SK-N-SH (cell line): ENCODE data around the gene MYLIP. TPM values are rescaled to one million over a fixed set of nuclear protein-coding genes. Genes with fewer than 3 reads are reported as not detected.
A peak's percentile ranks its signal among the peaks of the same experiment; 100 is the strongest.

Experiments
- CTCF ChIA-PET: fragments of 300-600, 350-600 bp; formaldehyde crosslinking; extraction: SDS; loops from one replicate; lab custom pipeline; 2021; lab: Yijun Ruan, JAX
- POLR2A ChIA-PET: fragments of 350-600 bp; sonication (Branson Sonifier 250); formaldehyde crosslinking; extraction: SDS; loops from one replicate; lab custom pipeline; 2020; ENCODE audit warnings: antibody characterized with exemption, inconsistent platforms; lab: Yijun Ruan, JAX
- DNase-seq: peaks from one replicate; pipeline ENCODE4 v3.0.0; 2012
- H2AFZ ChIP-seq: fragments of 200-600 bp; sonication (generic); 2 replicates; pipeline ENCODE4 v1.8.1; 2016; ENCODE audit warnings: antibody characterized with exemption, mild to moderate bottlenecking, low read depth
- H3F3A ChIP-seq: fragments of 200-600 bp; sonication (generic); replicated peaks from 2 replicates; pipeline ENCODE3; 2016; ENCODE audit warnings: antibody characterized with exemption, mild to moderate bottlenecking; ENCODE audit not compliant: insufficient read depth
- H3K27ac ChIP-seq, 2 experiments: fragments of 200-500 bp in 1 of 2; fragments of 200-600 bp in 1 of 2; sonication (Bioruptor generic) in 1 of 2; sonication (generic), shearing (Covaris generic) in 1 of 2; 2 replicates each; pipeline versions ENCODE4 v1.5.1 to v1.6.1; 2014 to 2016; ENCODE audit warnings: low read depth in 2 of 2, inconsistent platforms in 1 of 2, low read length in 1 of 2, mild to moderate bottlenecking in 1 of 2, mixed read lengths in 1 of 2
- H3K27me3 ChIP-seq: fragments of 200-600 bp; sonication (generic), shearing (Covaris generic); 2 replicates; pipeline ENCODE4 v1.6.1; 2016; ENCODE audit warnings: mixed run types; ENCODE audit not compliant: insufficient read depth
- H3K36me3 ChIP-seq, 2 experiments: fragments of 200-500 bp in 1 of 2; fragments of 200-600 bp in 1 of 2; sonication (Bioruptor generic) in 1 of 2; sonication (generic) in 1 of 2; replicated peaks in 1 of 2; 2 replicates each; pipeline versions ENCODE3 to v1.5.1; 2014 to 2016; ENCODE audit warnings: low read length in 1 of 2, mild to moderate bottlenecking in 1 of 2; ENCODE audit not compliant: insufficient read depth in 2 of 2, control insufficient read depth in 1 of 2
- H3K4me1 ChIP-seq, 2 experiments: fragments of 200-500 bp in 1 of 2; fragments of 200-600 bp in 1 of 2; sonication (Bioruptor generic) in 1 of 2; sonication (generic), shearing (Covaris generic) in 1 of 2; 2 replicates each; pipeline versions ENCODE4 v1.5.1 to v1.6.1; 2014 to 2016; ENCODE audit warnings: low read depth in 1 of 2, low read length in 1 of 2, mixed run types in 1 of 2; ENCODE audit not compliant: insufficient read depth in 2 of 2, control insufficient read depth in 1 of 2
- H3K4me2 ChIP-seq: fragments of 200-600 bp; sonication (generic), shearing (Covaris generic); 2 replicates; pipeline ENCODE4 v1.6.1; 2017; ENCODE audit warnings: mixed run types
- H3K4me3 ChIP-seq, 2 experiments: fragments of 200-500 bp in 1 of 2; fragments of 200-600 bp in 1 of 2; sonication (Bioruptor generic) in 1 of 2; sonication (generic), shearing (Covaris generic) in 1 of 2; 2 replicates each; pipeline versions ENCODE4 v1.5.1 to v1.8.1; 2014 to 2016; ENCODE audit warnings: low read depth in 2 of 2, inconsistent platforms in 1 of 2, low read length in 1 of 2, mild to moderate bottlenecking in 1 of 2, mixed read lengths in 1 of 2, moderate library complexity in 1 of 2
- H3K79me2 ChIP-seq: fragments of 200-600 bp; sonication (generic); 2 replicates; pipeline ENCODE4 v1.8.1; 2017; ENCODE audit warnings: mild to moderate bottlenecking; ENCODE audit not compliant: insufficient read depth
- H3K9ac ChIP-seq: fragments of 200-600 bp; sonication (generic); 2 replicates; pipeline ENCODE4 v1.6.1; 2017; ENCODE audit warnings: mixed run types
- H3K9me2 ChIP-seq: fragments of 200-600 bp; sonication (generic); 2 replicates; pipeline ENCODE4 v1.6.1; 2017; ENCODE audit warnings: mixed run types
- H3K9me3 ChIP-seq: fragments of 200-600 bp; sonication (generic); 2 replicates; pipeline ENCODE4 v1.6.1; 2017; ENCODE audit warnings: mixed run types, mild to moderate bottlenecking, moderate library complexity
- H4K20me1 ChIP-seq: fragments of 200-600 bp; sonication (generic); 2 replicates; pipeline ENCODE4 v1.6.1; 2017; ENCODE audit warnings: mild to moderate bottlenecking, mixed run types; ENCODE audit not compliant: insufficient read depth
- EP300 ChIP-seq, 2 experiments: IDR thresholded peaks; 2 replicates each; pipeline versions ENCODE4 v1.4.0 to v1.6.1; 2012; ENCODE audit warnings: borderline replicate concordance in 1 of 2, low read depth in 1 of 2, low read length in 1 of 2
- EZH2phosphoT487 ChIP-seq: fragments of 200-600 bp; sonication (generic); IDR thresholded peaks from 2 replicates; pipeline ENCODE4 v1.6.1; 2017; ENCODE audit warnings: low read depth, mixed run types, mild to moderate bottlenecking, antibody characterized with exemption, moderate library complexity, borderline replicate concordance
- FOXJ3 ChIP-seq: sonication (generic); formaldehyde crosslinking; IDR thresholded peaks from 2 replicates; pipeline ENCODE4 v1.5.1; 2020; ENCODE audit warnings: mild to moderate bottlenecking, missing genetic modification reagents
- FOXM1 ChIP-seq: IDR thresholded peaks from 2 replicates; pipeline ENCODE4 v1.4.0; 2012; ENCODE audit warnings: low read depth, mild to moderate bottlenecking
- NRF1 ChIP-seq: IDR thresholded peaks from 2 replicates; pipeline ENCODE4 v1.6.1; 2012; ENCODE audit warnings: low read depth, mild to moderate bottlenecking, low read length
- POLR2AphosphoS5 ChIP-seq: IDR thresholded peaks from 2 replicates; pipeline ENCODE4 v1.6.1; 2012; ENCODE audit warnings: low read depth, low read length
- RAD21 ChIP-seq: IDR thresholded peaks from 2 replicates; pipeline ENCODE4 v1.6.1; 2012; ENCODE audit warnings: mild to moderate bottlenecking, low read length
- RCOR1 ChIP-seq: fragments of 150-350 bp; IDR thresholded peaks from 2 replicates; pipeline ENCODE4 v1.6.1; 2017; ENCODE audit warnings: antibody characterized with exemption, low read length
- RFX5 ChIP-seq: IDR thresholded peaks from 2 replicates; pipeline ENCODE4 v1.6.1; 2012; ENCODE audit warnings: mild to moderate bottlenecking, improper control_type of control experiment, low read length
- RXRA ChIP-seq: IDR thresholded peaks from 2 replicates; pipeline ENCODE4 v1.4.0; 2012; ENCODE audit warnings: low read depth, mild to moderate bottlenecking, borderline replicate concordance
- SIN3A ChIP-seq: IDR thresholded peaks from 2 replicates; pipeline ENCODE4 v1.6.1; 2012; ENCODE audit warnings: low read depth, mild to moderate bottlenecking, low read length, moderate library complexity, borderline replicate concordance
- SMC3 ChIP-seq: IDR thresholded peaks from 2 replicates; pipeline ENCODE4 v1.6.1; 2012; ENCODE audit warnings: low read depth, low read length, improper control_type of control experiment
- TAF1 ChIP-seq: IDR thresholded peaks from 2 replicates; pipeline ENCODE4 v1.6.1; 2012; ENCODE audit warnings: low read depth, mild to moderate bottlenecking, low read length, moderate library complexity, borderline replicate concordance
- YY1 ChIP-seq: IDR thresholded peaks from 2 replicates; pipeline ENCODE4 v1.4.0; 2012; ENCODE audit warnings: low read depth, mild to moderate bottlenecking
- WGBS: methylation state at CpG from one replicate; pipeline ENCODE4 v1.1.6; 2017; ENCODE audit warnings: low lambda C conversion rate; 5-methylcytosine and 5-hydroxymethylcytosine counted together
- polyA plus RNA-seq, 3 experiments: library from polyadenylated mRNA; depleted of rRNA; stranded (reverse); fragments of >200 nt; gene quantifications; 2 replicates each; pipeline ENCODE4 v1.2.3, GENCODE V29; 2012
- TF ChIP-seq, protein P1 (sequence below): fragments of 200-600 bp; sonication (generic); IDR thresholded peaks from 2 replicates; pipeline ENCODE4 v1.6.1; 2017; ENCODE audit warnings: antibody characterized with exemption, mild to moderate bottlenecking, moderate library complexity

MYLIP gene
- polyA plus RNA-seq, 1 of the 3 experiments (the other 2 are of a cell fraction) = 3.1 TPM

DNA sequence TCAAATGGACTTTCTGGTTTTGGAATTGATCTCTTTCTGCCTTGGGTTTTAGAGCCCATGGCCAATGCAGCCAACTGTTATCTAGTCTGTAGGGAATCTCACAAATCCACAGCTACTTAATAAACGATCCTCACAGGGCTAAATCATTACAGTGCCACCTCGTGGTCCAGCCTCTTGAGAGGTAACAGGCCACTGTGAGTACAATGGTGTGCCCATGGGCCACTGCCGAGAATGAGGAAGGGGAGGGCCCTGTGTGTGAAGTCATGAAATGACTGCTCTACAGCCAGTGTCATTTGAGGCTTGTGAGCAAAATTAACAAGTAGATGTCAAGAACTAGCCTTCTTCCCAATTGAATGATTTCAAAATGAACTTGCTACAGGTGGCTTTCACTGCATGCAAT lies 55.2 kb downstream of the MYLIP start:
- Histone ChIP-seq H3K4me1 (no peaks in the 10 kb centered on the region; a peak in 1 of 4 replicates), H3K4me3 (no peak overlapping the region), H4K20me1 (no peaks in the 10 kb centered on the region), H3K36me3 (no peaks in the 10 kb centered on the region)
- peak; percentile 40 for TF ChIP-seq SMC3
- TF ChIP-seq RFX5 = no peak
- no peak for TF ChIP-seq EZH2phosphoT487
- TF ChIP-seq POLR2AphosphoS5 = no peak
- TF ChIP-seq, protein P1, sequence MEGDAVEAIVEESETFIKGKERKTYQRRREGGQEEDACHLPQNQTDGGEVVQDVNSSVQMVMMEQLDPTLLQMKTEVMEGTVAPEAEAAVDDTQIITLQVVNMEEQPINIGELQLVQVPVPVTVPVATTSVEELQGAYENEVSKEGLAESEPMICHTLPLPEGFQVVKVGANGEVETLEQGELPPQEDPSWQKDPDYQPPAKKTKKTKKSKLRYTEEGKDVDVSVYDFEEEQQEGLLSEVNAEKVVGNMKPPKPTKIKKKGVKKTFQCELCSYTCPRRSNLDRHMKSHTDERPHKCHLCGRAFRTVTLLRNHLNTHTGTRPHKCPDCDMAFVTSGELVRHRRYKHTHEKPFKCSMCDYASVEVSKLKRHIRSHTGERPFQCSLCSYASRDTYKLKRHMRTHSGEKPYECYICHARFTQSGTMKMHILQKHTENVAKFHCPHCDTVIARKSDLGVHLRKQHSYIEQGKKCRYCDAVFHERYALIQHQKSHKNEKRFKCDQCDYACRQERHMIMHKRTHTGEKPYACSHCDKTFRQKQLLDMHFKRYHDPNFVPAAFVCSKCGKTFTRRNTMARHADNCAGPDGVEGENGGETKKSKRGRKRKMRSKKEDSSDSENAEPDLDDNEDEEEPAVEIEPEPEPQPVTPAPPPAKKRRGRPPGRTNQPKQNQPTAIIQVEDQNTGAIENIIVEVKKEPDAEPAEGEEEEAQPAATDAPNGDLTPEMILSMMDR = peak; percentile 31
- TF ChIP-seq RCOR1 = no peak
- TF ChIP-seq RAD21 = peak; percentile 10; the same call in 1 of the 2 replicates
- TF ChIP-seq EP300 (IDR thresholded peaks at IDR 0.05; ENCODE audit: borderline replicate concordance in 1 of 2, low read depth in 1 of 2, low read length in 1 of 2) = no peak
- no peak for TF ChIP-seq SIN3A
- TF ChIP-seq NRF1 = no peak
- no peak for TF ChIP-seq FOXJ3
- no peak for TF ChIP-seq YY1
- TF ChIP-seq, all 33 proteins: peak for 3
- H3K27ac ChIP-seq = no peak overlapping the region
- WGBS = 33% methylated on average over 3 of the region's 3 CpGs
- no peaks in the 10 kb centered on the region for H3F3A ChIP-seq
- ChIA-PET CTCF (interaction anchor here (1.5 to 17.3 kb wide), 11 partner anchors 9 to 509 kb away, joined by 4 to 226 read pairs (median 13); partner anchors contain the start of gene MYLIP), POLR2A (no interaction called here)
- no peaks in the 10 kb centered on the region for H3K9me3 ChIP-seq
- no peaks in the 10 kb centered on the region for H3K79me2 ChIP-seq
- no peaks in the 10 kb centered on the region for H3K9me2 ChIP-seq
- H2AFZ ChIP-seq = no peak overlapping the region
- no peaks in the 10 kb centered on the region; the same call in 1 of the 2 replicates for H3K27me3 ChIP-seq
- DNase-seq = no peak
- no peak overlapping the region for H3K4me2 ChIP-seq
- H3K9ac ChIP-seq = no peak overlapping the region

DNA sequence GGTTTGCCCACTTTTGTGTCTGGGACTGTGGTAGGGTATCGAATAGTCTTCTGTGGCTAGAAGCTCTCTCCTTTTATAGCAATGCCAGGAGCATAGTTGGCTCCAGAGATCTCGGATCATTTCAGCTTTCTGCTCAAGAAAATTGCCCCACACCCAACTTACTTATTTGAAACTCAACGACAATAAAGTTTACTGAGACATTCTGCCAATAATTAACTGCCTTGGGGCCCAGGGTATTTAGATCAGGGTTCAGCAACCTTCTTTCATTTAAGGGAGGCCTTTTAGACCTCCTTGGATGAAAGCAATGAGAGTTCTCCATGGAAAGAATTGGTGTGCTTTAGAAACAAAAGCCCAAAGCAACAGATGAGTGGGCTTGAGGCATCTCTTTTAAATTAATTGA lies 55.7 kb downstream of the MYLIP start:
- POLR2A ChIA-PET = no interaction called here
- no peaks in the 10 kb centered on the region; the same call in 1 of the 2 replicates for H3K27me3 ChIP-seq
- H3K27ac ChIP-seq = no peak overlapping the region
- H3K4me1 ChIP-seq = no peaks in the 10 kb centered on the region; a peak in 1 of 4 replicates
- CTCF ChIA-PET = interaction anchor here (2.5 to 17.3 kb wide), 4 partner anchors 15 to 491 kb away, joined by 15 to 226 read pairs (median 56); partner anchors contain the start of gene MYLIP
- no peaks in the 10 kb centered on the region for H3K36me3 ChIP-seq
- no peaks in the 10 kb centered on the region for H3K9me3 ChIP-seq
- H3K9me2 ChIP-seq = no peaks in the 10 kb centered on the region
- H3K4me3 ChIP-seq = no peak overlapping the region
- no peak overlapping the region for H3K4me2 ChIP-seq
- no peak overlapping the region for H3K9ac ChIP-seq
- 38% methylated on average over 3 of the region's 3 CpGs for WGBS
- no peaks in the 10 kb centered on the region for H4K20me1 ChIP-seq
- DNase-seq = no peak
- TF ChIP-seq RXRA (no peak), TAF1 (no peak), FOXM1 (no peak), EP300 (IDR thresholded peaks at IDR 0.05; ENCODE audit: borderline replicate concordance in 1 of 2, low read depth in 1 of 2, low read length in 1 of 2) (no peak), RAD21 (no peak)
- no peak overlapping the region for H2AFZ ChIP-seq
- no peaks in the 10 kb centered on the region for H3F3A ChIP-seq
- H3K79me2 ChIP-seq = no peaks in the 10 kb centered on the region
